ENCODE results near the gene PIP5K1C. TPM values are rescaled to one million over a fixed set of nuclear protein-coding genes. Genes with fewer than 3 reads are reported as not detected.
A peak's percentile ranks its signal among the peaks of the same experiment; 100 is the strongest.

PIP5K1C gene
- total RNA-seq, 1 experiment from 2014 or later: 13.7 TPM

- no peaks in the 10 kb centered on the region for H3K36me3 ChIP-seq (replicated peaks; ENCODE audit: control insufficient read depth, insufficient read depth, low read length)
- no peak overlapping the region for H3K4me3 ChIP-seq (ENCODE audit: insufficient read depth, low read depth, low read length)
- no peaks in the 10 kb centered on the region for H3K27me3 ChIP-seq (ENCODE audit: control insufficient read depth, insufficient read depth, low read length)
- no peak for DNase-seq
These were observed 30.2 kb upstream of the PIP5K1C start for GRCh38 chr19:3730457-3730958.

- Histone ChIP-seq H3K4me3 (ENCODE audit: insufficient read depth, low read depth, low read length) (no peak overlapping the region), H3K36me3 (replicated peaks; ENCODE audit: control insufficient read depth, insufficient read depth, low read length) (no peaks in the 10 kb centered on the region), H3K27me3 (ENCODE audit: control insufficient read depth, insufficient read depth, low read length) (peaks cover 6% of the 10 kb centered on the region)
- DNase-seq: peak; percentile 90
These were observed 25.5 kb upstream of the PIP5K1C start for GRCh38 chr19:3725640-3726310.

GRCh38 chr19:3725121-3725520 lies 24.9 kb upstream of the PIP5K1C start:
- no peak for DNase-seq
- peaks cover 6% of the 10 kb centered on the region for H3K27me3 ChIP-seq (ENCODE audit: control insufficient read depth, insufficient read depth, low read length)
- no peaks in the 10 kb centered on the region for H3K36me3 ChIP-seq (replicated peaks; ENCODE audit: control insufficient read depth, insufficient read depth, low read length)
- H3K4me3 ChIP-seq (ENCODE audit: insufficient read depth, low read depth, low read length): no peak overlapping the region

GRCh38 chr19:3723883-3724282 lies 23.6 kb upstream of the PIP5K1C start:
- DNase-seq: peak; percentile 74
- Histone ChIP-seq H3K4me3 (ENCODE audit: insufficient read depth, low read depth, low read length) (no peak overlapping the region), H3K36me3 (replicated peaks; ENCODE audit: control insufficient read depth, insufficient read depth, low read length) (no peaks in the 10 kb centered on the region), H3K27me3 (ENCODE audit: control insufficient read depth, insufficient read depth, low read length) (peaks cover 6% of the 10 kb centered on the region)

- DNase-seq: no peak
- Histone ChIP-seq H3K27me3 (ENCODE audit: control insufficient read depth, insufficient read depth, low read length) (peaks cover 6% of the 10 kb centered on the region), H3K4me3 (ENCODE audit: insufficient read depth, low read depth, low read length) (no peak overlapping the region; the same call in 1 of the 2 replicates), H3K36me3 (replicated peaks; ENCODE audit: control insufficient read depth, insufficient read depth, low read length) (no peaks in the 10 kb centered on the region)
These were observed 22.8 kb upstream of the PIP5K1C start for GRCh38 chr19:3723110-3723488.

GRCh38 chr19:3722443-3723109 lies 22.3 kb upstream of the PIP5K1C start:
- DNase-seq: peak; percentile 96
- H3K27me3 ChIP-seq (ENCODE audit: control insufficient read depth, insufficient read depth, low read length): peaks cover 6% of the 10 kb centered on the region
- peak overlapping the region; percentile 64 for H3K4me3 ChIP-seq (ENCODE audit: insufficient read depth, low read depth, low read length)
- no peaks in the 10 kb centered on the region for H3K36me3 ChIP-seq (replicated peaks; ENCODE audit: control insufficient read depth, insufficient read depth, low read length)

- DNase-seq: no peak
- Histone ChIP-seq H3K36me3 (replicated peaks; ENCODE audit: control insufficient read depth, insufficient read depth, low read length) (no peaks in the 10 kb centered on the region), H3K27me3 (ENCODE audit: control insufficient read depth, insufficient read depth, low read length) (peaks cover 6% of the 10 kb centered on the region), H3K4me3 (ENCODE audit: insufficient read depth, low read depth, low read length) (peak overlapping the region; percentile 64)
These were observed 21.7 kb upstream of the PIP5K1C start for GRCh38 chr19:3721887-3722442.

- DNase-seq: peak; percentile 99
- peaks cover 6% of the 10 kb centered on the region for H3K27me3 ChIP-seq (ENCODE audit: control insufficient read depth, insufficient read depth, low read length)
- H3K36me3 ChIP-seq (replicated peaks; ENCODE audit: control insufficient read depth, insufficient read depth, low read length): no peaks in the 10 kb centered on the region
- H3K4me3 ChIP-seq (ENCODE audit: insufficient read depth, low read depth, low read length): peak overlapping the region; percentile 64
These were observed 21.0 kb upstream of the PIP5K1C start for GRCh38 chr19:3721131-3721886.

- Histone ChIP-seq H3K4me3 (ENCODE audit: insufficient read depth, low read depth, low read length) (no peak overlapping the region), H3K27me3 (ENCODE audit: control insufficient read depth, insufficient read depth, low read length) (peaks cover 6% of the 10 kb centered on the region), H3K36me3 (replicated peaks; ENCODE audit: control insufficient read depth, insufficient read depth, low read length) (no peaks in the 10 kb centered on the region)
- DNase-seq: peak; percentile 63
These were observed 20.2 kb upstream of the PIP5K1C start for GRCh38 chr19:3720349-3720917.

- Histone ChIP-seq H3K36me3 (replicated peaks; ENCODE audit: control insufficient read depth, insufficient read depth, low read length) (no peaks in the 10 kb centered on the region), H3K27me3 (ENCODE audit: control insufficient read depth, insufficient read depth, low read length) (peaks cover 6% of the 10 kb centered on the region), H3K4me3 (ENCODE audit: insufficient read depth, low read depth, low read length) (no peak overlapping the region)
- no peak for DNase-seq
These were observed 19.6 kb upstream of the PIP5K1C start for GRCh38 chr19:3719868-3720267.

GRCh38 chr19:3716147-3716668 lies 15.9 kb upstream of the PIP5K1C start:
- Histone ChIP-seq H3K4me3 (ENCODE audit: insufficient read depth, low read depth, low read length) (no peak overlapping the region), H3K27me3 (ENCODE audit: control insufficient read depth, insufficient read depth, low read length) (no peaks in the 10 kb centered on the region), H3K36me3 (replicated peaks; ENCODE audit: control insufficient read depth, insufficient read depth, low read length) (no peaks in the 10 kb centered on the region)
- DNase-seq: peak; percentile 8

GRCh38 chr19:3712663-3713611 lies 12.7 kb upstream of the PIP5K1C start:
- H3K36me3 ChIP-seq (replicated peaks; ENCODE audit: control insufficient read depth, insufficient read depth, low read length): no peaks in the 10 kb centered on the region

GRCh38 chr19:3710265-3710812 lies 10.1 kb upstream of the PIP5K1C start:
- no peak overlapping the region for H3K4me3 ChIP-seq (ENCODE audit: insufficient read depth, low read depth, low read length)
- H3K27me3 ChIP-seq (ENCODE audit: control insufficient read depth, insufficient read depth, low read length): no peaks in the 10 kb centered on the region
- no peaks in the 10 kb centered on the region for H3K36me3 ChIP-seq (replicated peaks; ENCODE audit: control insufficient read depth, insufficient read depth, low read length)
- DNase-seq: peak; percentile 72

More at GRCh38 chr19:3712663-3713611, 12.7 kb upstream of the PIP5K1C start:
- no peaks in the 10 kb centered on the region for H3K27me3 ChIP-seq (ENCODE audit: control insufficient read depth, insufficient read depth, low read length)
- H3K4me3 ChIP-seq (ENCODE audit: insufficient read depth, low read depth, low read length): no peak overlapping the region
- DNase-seq: peak; percentile 4

Measured in H7 (cell line).